Measurements from ENCODE around the gene ADAM21. TPM values are rescaled to one million over a fixed set of nuclear protein-coding genes. Genes with fewer than 3 reads are reported as not detected.

ADAM21 gene
- 0.37 and 0.39 TPM in 2 replicates for total RNA-seq

DNA sequence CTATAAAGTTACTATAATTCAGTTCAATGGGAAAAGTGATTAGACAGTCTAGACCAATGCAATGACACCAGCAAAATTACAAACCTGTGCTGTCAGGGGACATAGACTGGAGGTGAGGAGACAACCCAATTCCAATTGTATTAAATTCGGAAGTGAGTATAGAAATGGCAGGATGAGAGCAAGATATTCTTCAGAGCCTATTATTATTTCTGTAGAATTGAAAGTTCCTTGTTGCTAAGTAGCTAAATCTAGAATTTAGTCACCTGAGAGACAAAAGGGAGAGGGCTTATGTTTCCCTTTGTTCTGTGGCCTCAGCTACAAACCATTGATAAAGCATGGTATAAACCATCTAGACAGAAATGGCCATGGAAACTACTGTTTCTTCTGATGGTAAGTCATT is at the start of gene ADAM21:
TSS of gene ADAM21 (plus strand) at position 301 of the 400 bp plus-strand sequence. CDS start 5,326 bp downstream, outside the sequence.

DNA sequence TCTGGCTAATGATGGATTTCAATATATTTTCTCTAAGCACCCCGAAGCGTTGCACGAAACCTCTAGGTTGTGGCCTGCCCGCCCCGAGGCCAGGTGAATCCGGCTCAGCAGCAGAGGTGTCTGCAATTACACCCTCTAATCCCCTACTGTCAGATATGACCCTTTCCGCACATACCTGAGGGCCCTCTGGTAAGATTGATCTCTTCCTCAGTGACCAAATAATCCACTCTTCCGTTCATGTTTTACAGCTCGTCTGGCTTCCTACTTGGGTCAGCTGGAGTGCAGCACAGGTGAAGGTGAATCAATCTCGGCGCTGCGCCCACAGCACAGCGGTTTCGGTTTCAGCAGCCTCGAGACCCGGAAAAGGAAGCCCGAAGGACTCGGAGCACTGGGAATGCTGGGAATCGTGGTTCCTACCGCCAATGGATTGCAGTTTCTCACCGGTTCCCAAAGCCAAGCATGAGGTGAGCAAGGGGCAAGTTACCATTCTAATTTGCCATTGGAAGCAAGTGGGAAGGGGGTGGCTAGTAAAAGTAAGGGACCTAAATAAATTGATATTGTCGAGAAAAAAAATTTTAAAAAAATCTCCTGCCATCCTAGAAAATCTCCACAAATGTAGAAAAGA is 35.1 kb upstream of the ADAM21 start, which contains the start of gene SYNJ2BP:
TSS of gene SYNJ2BP (minus strand) at position 366 of the 625 bp plus-strand sequence. CDS start at position 239, 127 bp downstream.

Small RNA genes within 50 kb of the gene (small RNA-seq; reads per million reads assigned to genes)
- not detected for gene RNU6-659P

Other genes with a start within 250 kb of the ADAM21 start
- 31.1 and 35.3 TPM in 2 replicates for gene COX16, start 92.5 kb upstream of the ADAM21 start, total RNA-seq
- gene SYNJ2BP, start 35.1 kb upstream of the ADAM21 start, total RNA-seq, result 12.5 and 16.2 TPM in 2 replicates
- 0.78 and 1.1 TPM in 2 replicates for gene ADAM20, start 82.8 kb downstream of the ADAM21 start, total RNA-seq
- 23.1 and 27.2 TPM in 2 replicates for gene MED6, start 148.5 kb downstream of the ADAM21 start, total RNA-seq
- under 0.01 TPM in 1 of 2 replicates, not detected in the other for gene TTC9, start 189.7 kb downstream of the ADAM21 start, total RNA-seq

Data from subcutaneous preadipocyte (primary cell).